Spleen (tissue), 11 donors: ENCODE measurements around the gene PCNX1. TPM values are rescaled to one million over a fixed set of nuclear protein-coding genes. Genes with fewer than 3 reads are reported as not detected.
A peak's percentile ranks its signal among the peaks of the same experiment; 100 is the strongest.
"Not testable (repeated sequence)": the region's sequence is repeated elsewhere in the genome, so short reads cannot be mapped to it uniquely, and the experiment has no call there.

ENCODE experiments used
- DNase-seq: peaks from one replicate; pipeline ENCODE4 v3.0.0-alpha.2; 2020
- H3K27ac ChIP-seq, 8 donors: fragments of 200-600 bp; sonication (generic) in 7 of 8; 1 replicate in 4 of 8; 2 replicates in 4 of 8; pipeline versions ENCODE4 v1.5.0 to v1.8.0; 2016 to 2021; ENCODE audit warnings: inconsistent platforms in 4 of 8, mild to moderate bottlenecking in 4 of 8, moderate library complexity in 1 of 8
- H3K27me3 ChIP-seq, 7 donors: fragments of 200-600 bp; sonication (generic) in 6 of 7; replicated peaks in 1 of 7; 1 replicate in 4 of 7; 2 replicates in 3 of 7; pipeline versions ENCODE4 v1.5.0 to v1.8.0; 2016 to 2021; ENCODE audit warnings: inconsistent platforms in 3 of 7, mild to moderate bottlenecking in 1 of 7
- H3K36me3 ChIP-seq, 6 donors: fragments of 200-600 bp; sonication (generic) in 5 of 6; 1 replicate in 4 of 6; 2 replicates in 2 of 6; pipeline versions ENCODE4 v1.5.0 to v1.8.0; 2016 to 2021; ENCODE audit warnings: inconsistent platforms in 2 of 6
- H3K4me1 ChIP-seq, 6 donors: fragments of 200-600 bp; sonication (generic) in 5 of 6; 1 replicate in 3 of 6; 2 replicates in 3 of 6; pipeline versions ENCODE4 v1.5.0 to v1.8.0; 2016 to 2021; ENCODE audit warnings: inconsistent platforms in 3 of 6
- H3K4me3 ChIP-seq, 8 donors: fragments of 200-600 bp; sonication (generic) in 7 of 8; 1 replicate in 4 of 8; 2 replicates in 4 of 8; pipeline versions ENCODE4 v1.5.0 to v1.8.0; 2016 to 2021; ENCODE audit warnings: inconsistent platforms in 4 of 8, mild to moderate bottlenecking in 4 of 8, moderate library complexity in 2 of 8
- H3K9me3 ChIP-seq, 8 donors: fragments of 200-600 bp; sonication (generic) in 7 of 8; 1 replicate in 4 of 8; 2 replicates in 4 of 8; pipeline versions ENCODE4 v1.5.0 to v1.8.0; 2016 to 2021; ENCODE audit warnings: inconsistent platforms in 4 of 8
- CTCF ChIP-seq, 11 experiments: fragments of 200-600 bp in 7 of 11; fragments of 450-650 bp in 4 of 11; sonication (generic) in 4 of 11; IDR thresholded peaks in 8 of 11; conservative IDR thresholded peaks in 3 of 11; 1 replicate in 7 of 11; 2 replicates in 4 of 11; pipeline versions ENCODE4 v1.4.0 to v1.8.0; 2016 to 2021; ENCODE audit warnings: antibody characterized with exemption in 11 of 11, inconsistent platforms in 4 of 11, mild to moderate bottlenecking in 1 of 11
- POLR2A ChIP-seq, 3 donors: fragments of 450-650 bp; IDR thresholded peaks; one replicate each; pipeline ENCODE4 v1.5.1; 2017; ENCODE audit warnings: antibody characterized with exemption in 3 of 3, mild to moderate bottlenecking in 1 of 3
- POLR2AphosphoS5 ChIP-seq, 3 donors: sonication (generic); formaldehyde crosslinking; IDR thresholded peaks; one replicate each; pipeline ENCODE4 v1.5.1; 2017; ENCODE audit warnings: antibody characterized with exemption in 3 of 3
- WGBS, 5 donors: extraction: QIAGEN DNeasy Blood & Tissue Kit in 3 of 5; methylation state at CpG; one replicate each; pipeline versions ENCODE4 v1.1.5 to v1.1.7; 2013 to 2018; 5-methylcytosine and 5-hydroxymethylcytosine counted together
- intact Hi-C: fragments of 100-400 bp; cut with DNase I; formaldehyde crosslinking; loops from one replicate; pipeline ENCODE4 v1.15.0; 2023; ENCODE audit warnings: low total_unique reads
- polyA plus RNA-seq, 3 donors: library from polyadenylated mRNA; stranded (reverse); fragments of 200-250 nt; gene quantifications; one replicate each; pipeline ENCODE4 v1.2.1, GENCODE V29; 2013
- total RNA-seq, 7 donors: library from RNA; depleted of rRNA in 3 of 7; stranded (reverse); fragments of >200 nt in 3 of 7; fragmentation: NEBNext Ultra II Directional in 4 of 7; extraction: Animal tissue kit (Norgen Biotek cat#: 25700) in 4 of 7; gene quantifications; one replicate each; pipeline versions ENCODE4 v1.1.0 to v1.2.1, GENCODE V29; 2016 to 2021
- donor health status: healthy with polysubstance abuse.
- donor health status: DM: no; HTN: no; CAD: no; lungs with moderate emphysema.
- donor health status: DM: no; HTN: no; CAD: no.
- donor health status: Bipolar disorder and iron deficiency.
- donor health status: healthy.
- donor health status: DM: no; HTN: no; CAD: no.
- donor health status: DM: yes; HTN: yes; CAD: no.

Gene PCNX1
- total and polyA plus RNA-seq, 10 donors, result 4.0 to 149 (median 100) TPM

- no peaks in the 10 kb centered on the region for H3K27me3 ChIP-seq
- H3K9me3 ChIP-seq, result no peaks in the 10 kb centered on the region
- 55 to 78% (median 63%) methylated on average over 9 of the region's 9 CpGs for WGBS, 5 donors
- no peak overlapping the region for H3K4me3 ChIP-seq
- peaks cover 0 to 62% (median 41%) of the 10 kb centered on the region in 6 donors for H3K4me1 ChIP-seq
- TF ChIP-seq CTCF (IDR thresholded peaks at IDR 0.05 in 8 of 11, conservative IDR thresholded peaks at IDR 0.05 in 3 of 11) (no peak), POLR2AphosphoS5 (IDR thresholded peaks at IDR 0.05) (no peak), POLR2A (IDR thresholded peaks at IDR 0.05) (no peak)
- intact Hi-C loops, result loop anchor here (10.0 kb wide), 1 partner anchor 171 kb away; no protein-coding TSS in a partner anchor
- H3K27ac ChIP-seq, result peak overlapping the region in 3 of 8 donors; percentile 54 to 71 (median 68)
- no peaks in the 10 kb centered on the region for H3K36me3 ChIP-seq
- no peak for DNase-seq
Observed at GRCh38 chr14:71143381-71144290, 236.4 kb downstream of the PCNX1 start.

- 79 to 93% (median 89%) methylated on average over 7 of the region's 7 CpGs for WGBS, 5 donors
- Histone ChIP-seq H3K4me1 (peaks cover 0 to 25% (median 18%) of the 10 kb centered on the region in 6 donors), H3K9me3 (peaks cover 3 to 34% (median 29%) of the 10 kb centered on the region in 8 donors)
- H3K27ac ChIP-seq, H3K4me3 ChIP-seq, H3K27me3 ChIP-seq, DNase-seq, H3K36me3 ChIP-seq: not testable (repeated sequence)
- intact Hi-C loops, result loop anchor here (10.0 kb wide), 1 partner anchor 167 kb away; no protein-coding TSS in a partner anchor
Observed at GRCh38 chr14:71147335-71147734, 240.1 kb downstream of the PCNX1 start.

- no peak for TF ChIP-seq POLR2AphosphoS5 (IDR thresholded peaks at IDR 0.05)
- TF ChIP-seq CTCF (IDR thresholded peaks at IDR 0.05 in 8 of 11, conservative IDR thresholded peaks at IDR 0.05 in 3 of 11), result no peak
- no peak for TF ChIP-seq POLR2A (IDR thresholded peaks at IDR 0.05)
- H3K4me3 ChIP-seq, result no peak overlapping the region
- H3K27ac ChIP-seq, result no peak overlapping the region
- 45 to 63% (median 52%) methylated on average over 3 of the region's 3 CpGs for WGBS, 5 donors
- no peak for DNase-seq
- no peaks in the 10 kb centered on the region for H3K27me3 ChIP-seq
- H3K4me1 ChIP-seq, result peaks cover 0 to 12% (median 5%) of the 10 kb centered on the region in 6 donors
- peaks cover 0 to 4% (median 0%) of the 10 kb centered on the region in 6 donors for H3K36me3 ChIP-seq
- intact Hi-C loops, result loop anchor here (10.0 kb wide), 1 partner anchor 166 kb away; no protein-coding TSS in a partner anchor
- peaks cover 3 to 34% (median 29%) of the 10 kb centered on the region in 8 donors for H3K9me3 ChIP-seq
Observed at GRCh38 chr14:71148627-71149026, 241.4 kb downstream of the PCNX1 start.

GRCh38 chr14:71150737-71151136 lies 243.5 kb downstream of the PCNX1 start:
- 58 to 91% (median 66%) methylated on average over 5 of the region's 5 CpGs for WGBS, 5 donors
- H3K36me3 ChIP-seq, result peaks cover 0 to 4% (median 0%) of the 10 kb centered on the region in 6 donors
- intact Hi-C loops, result no loop called here
- no peak for DNase-seq
- H3K27ac ChIP-seq, result no peak overlapping the region
- no peaks in the 10 kb centered on the region for H3K4me1 ChIP-seq
- no peaks in the 10 kb centered on the region for H3K27me3 ChIP-seq
- TF ChIP-seq POLR2A (IDR thresholded peaks at IDR 0.05) (no peak), POLR2AphosphoS5 (IDR thresholded peaks at IDR 0.05) (no peak), CTCF (IDR thresholded peaks at IDR 0.05 in 8 of 11, conservative IDR thresholded peaks at IDR 0.05 in 3 of 11) (no peak)
- H3K9me3 ChIP-seq, result peaks cover 3 to 34% (median 29%) of the 10 kb centered on the region in 8 donors
- no peak overlapping the region for H3K4me3 ChIP-seq
